Measurements from ENCODE around the gene CRABP1.
"Not testable (repeated sequence)": the region's sequence is repeated elsewhere in the genome, so short reads cannot be mapped to it uniquely, and the experiment has no call there.

The CRABP1 gene

DNA sequence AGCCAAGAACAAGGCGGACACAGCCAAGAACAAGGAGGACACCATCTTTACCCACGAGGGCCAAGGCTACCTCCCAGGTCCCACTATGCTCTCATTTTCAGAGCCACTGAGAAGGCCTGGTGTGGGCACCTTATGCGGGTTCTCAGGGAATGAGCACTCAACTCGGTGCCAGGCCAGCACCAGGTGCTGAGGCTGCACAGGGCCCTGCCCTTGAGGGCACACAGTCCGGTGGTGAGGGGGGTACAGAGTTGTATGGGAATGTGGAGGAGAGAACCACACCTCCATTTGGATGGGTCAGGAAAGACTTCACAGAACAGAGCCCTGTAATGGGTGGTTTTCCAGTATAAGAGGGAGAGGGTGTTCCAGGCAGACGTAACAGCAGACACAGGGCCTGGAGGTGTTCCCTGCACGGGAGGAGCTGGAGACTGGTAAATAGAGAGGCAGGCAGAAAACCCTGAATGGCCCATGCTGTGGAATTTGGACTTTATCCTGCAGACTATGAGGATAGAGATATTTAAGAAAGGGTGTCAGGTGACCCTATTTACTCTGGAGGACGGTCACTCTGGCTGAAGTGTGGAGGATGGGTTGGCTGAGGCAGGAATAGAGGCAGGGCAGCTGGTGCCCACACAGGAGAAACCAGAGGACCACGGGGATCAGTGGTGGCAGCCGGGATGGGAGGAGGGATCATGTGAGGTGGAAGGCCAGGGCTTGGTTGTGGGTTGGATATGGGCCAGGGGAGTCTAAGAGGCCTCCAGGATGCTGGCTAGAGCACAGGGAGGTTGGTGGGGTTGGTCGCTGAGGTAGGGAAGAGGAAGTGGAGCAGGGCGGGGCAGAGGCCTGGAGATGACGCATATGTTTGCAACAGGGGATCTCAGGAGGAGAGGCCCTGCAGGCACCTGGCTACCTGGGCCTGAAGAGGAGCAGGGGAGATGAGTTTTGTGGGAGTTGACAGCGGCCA is 34.6 kb downstream of the CRABP1 start:
- DNase-seq (ENCODE audit: low read depth in 2 of 2), result no peak

DNA sequence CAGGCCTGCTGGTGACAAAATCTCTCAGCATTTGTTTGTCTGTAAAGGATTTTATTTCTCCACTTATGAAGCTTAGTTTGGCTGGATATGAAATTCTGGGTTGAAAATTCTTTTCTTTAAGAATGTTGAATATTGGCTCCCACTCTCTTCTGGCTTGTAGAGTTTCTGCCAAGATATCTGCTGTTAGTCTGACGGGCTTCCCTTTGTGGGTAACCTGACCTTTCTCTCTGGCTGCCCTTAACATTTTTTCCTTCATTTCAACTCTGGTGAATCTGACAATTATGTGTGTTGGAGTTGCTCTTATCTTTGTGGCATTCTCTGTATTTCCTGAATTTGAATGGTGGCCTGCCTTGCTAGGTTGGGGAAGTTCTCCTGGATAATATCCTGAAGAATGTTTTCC is 40.0 kb downstream of the CRABP1 start:
- not testable (repeated sequence) for DNase-seq (ENCODE audit: low read depth in 2 of 2)

DNA sequence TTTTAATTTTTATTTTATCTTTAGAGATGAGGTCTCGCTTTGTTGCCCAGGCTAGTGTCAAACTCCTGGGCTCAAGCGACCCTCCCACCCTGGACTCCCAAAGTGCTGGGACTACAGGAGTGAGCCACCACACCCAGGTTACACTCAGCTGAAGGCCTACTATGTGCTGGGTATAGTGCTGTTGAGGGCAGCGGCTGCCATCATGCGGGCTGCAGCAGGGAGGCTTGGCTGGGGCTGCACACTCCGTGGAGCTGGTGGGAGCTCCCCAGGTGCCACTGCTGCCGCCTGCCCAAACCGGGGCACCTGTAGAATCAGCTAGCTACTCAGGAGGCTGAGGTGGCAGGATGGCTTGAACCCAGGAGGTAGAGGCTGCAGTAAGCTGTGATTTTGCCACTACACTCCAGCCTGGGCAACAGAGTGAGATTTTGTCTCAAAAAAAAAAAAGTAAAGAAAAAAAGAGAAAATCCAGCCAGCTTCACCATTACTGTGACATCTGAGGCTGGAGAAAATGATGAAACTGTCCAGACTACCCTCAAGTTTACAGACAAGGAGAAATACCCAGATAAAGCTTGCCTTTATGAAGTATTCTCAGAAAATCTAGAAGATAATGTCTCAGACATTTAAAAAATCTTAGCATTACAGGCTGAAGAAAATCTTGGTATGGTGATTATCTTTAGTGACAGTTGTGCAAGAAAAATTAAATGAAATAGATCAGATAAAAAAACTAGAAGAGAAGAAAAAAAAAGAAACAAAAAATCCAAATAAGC is 42.1 kb downstream of the CRABP1 start:
- DNase-seq (ENCODE audit: low read depth in 2 of 2), result no peak

DNA sequence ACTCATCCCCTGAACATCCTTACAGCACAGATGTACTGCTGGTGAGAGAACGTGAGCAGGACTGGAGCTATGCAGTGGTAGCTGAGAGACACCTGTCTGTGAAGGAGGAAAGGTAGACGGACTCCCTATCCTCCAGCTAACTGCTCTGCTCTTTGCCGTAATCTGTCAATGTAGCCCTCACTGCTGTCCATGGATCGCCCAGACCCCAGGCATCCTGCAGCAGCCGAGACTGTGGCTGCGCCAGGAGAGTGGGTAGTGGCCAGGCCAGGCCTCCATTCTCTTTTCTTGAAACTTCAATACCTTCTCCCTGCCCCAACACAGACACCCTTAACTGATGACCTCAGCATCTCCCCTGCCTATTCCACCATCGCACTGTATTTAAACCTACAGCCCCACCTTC is 44.5 kb downstream of the CRABP1 start:
- DNase-seq (ENCODE audit: low read depth in 2 of 2), result no peak

DNA sequence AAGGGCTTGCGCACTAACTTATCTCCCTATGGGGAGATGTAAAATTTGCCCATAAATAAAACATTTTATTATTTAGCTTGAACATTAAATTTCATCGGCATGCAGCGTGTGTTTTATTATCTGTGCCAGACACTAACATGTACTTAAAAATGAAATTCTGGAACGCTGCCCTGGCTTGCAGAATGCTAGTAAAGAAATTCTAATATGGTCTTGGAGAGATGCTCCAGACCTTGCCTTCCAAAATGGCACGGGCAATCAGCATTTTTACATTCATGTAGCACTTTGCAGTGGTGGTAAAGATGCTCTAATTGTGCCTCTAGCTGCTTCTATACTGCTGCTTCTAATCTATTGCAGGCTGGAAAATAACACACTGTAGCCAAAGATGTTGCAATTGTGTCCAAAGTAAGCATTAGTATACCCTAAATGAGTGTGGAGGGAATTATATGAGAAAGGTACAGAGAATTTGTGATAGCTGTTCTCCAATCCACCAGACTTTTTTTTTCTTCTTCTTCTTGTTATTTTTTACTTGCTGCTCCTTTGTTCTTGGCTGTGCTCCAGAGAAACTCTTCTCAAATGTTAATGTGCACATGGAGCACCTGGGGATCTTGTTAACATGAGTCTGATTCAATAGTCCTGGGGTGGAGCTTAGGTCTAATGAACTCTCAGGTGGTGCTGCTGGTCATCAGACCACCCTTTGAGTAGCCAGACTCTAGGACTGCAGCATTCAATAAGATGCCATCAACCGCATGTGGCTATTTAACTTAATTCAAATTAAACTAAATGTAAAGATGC is 47.3 kb downstream of the CRABP1 start:
- no peak for DNase-seq (ENCODE audit: low read depth in 2 of 2)

DNA sequence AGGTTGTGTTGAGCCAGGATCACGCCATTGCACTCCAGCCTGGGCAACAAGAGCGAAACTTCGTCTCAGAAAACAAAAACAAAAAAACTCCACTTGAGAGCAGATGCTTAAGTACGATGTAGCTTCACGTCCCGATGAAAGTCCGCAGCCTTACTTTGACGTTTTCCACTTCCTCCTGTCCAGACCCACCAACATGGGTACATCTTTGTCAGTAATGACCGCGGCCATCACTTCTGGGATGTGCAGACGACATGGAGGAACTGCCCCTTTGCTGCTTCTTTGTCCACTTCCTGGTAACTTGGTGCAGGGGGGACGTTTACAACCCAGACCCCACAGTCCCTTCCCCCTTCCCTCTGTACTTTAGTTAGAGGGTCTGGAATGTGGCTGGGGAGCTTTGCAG is 48.7 kb downstream of the CRABP1 start:
- no peak for DNase-seq (ENCODE audit: low read depth in 2 of 2)

DNA sequence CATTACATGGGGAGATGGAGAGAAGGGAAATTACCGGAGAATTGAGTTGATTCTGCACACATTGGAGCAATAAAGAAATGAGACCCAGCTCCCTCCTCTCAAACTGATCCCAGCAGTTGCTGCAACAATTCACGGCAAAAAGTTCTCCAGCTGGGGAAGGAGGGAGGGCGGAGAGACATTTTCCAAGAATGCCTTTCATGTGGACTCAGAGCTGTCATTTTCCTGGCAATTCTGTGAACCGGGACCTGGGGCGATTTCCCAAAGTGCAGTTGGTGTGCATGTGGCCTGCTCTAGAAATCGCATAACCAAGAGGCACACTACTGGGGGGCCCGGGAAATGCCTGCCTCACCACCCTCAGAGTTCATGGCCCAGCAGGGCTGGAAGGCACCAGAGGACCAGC is 49.2 kb downstream of the CRABP1 start:
- peak in 1 of 2 experiments; percentile 29 for DNase-seq (ENCODE audit: low read depth in 2 of 2)

DNA sequence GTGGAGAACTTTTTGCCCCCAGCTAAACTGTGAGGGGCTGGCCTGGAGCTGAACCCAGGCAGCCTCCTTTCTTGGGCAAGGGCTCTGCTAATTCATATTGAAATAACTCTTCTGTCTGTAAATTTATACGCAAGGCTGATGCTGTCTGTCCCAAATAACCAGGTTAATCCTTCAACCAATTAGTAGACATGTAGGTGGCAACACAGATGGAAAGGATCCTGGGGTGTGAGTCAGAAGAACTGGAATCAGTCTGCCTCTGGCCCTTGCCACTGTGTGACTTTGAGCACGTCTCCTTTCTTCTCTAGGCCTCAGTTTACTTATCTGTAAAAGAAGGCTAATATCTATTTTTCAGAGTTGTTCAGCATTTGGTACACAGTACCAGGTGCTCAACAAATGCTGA is 49.6 kb downstream of the CRABP1 start:
- DNase-seq (ENCODE audit: low read depth in 2 of 2), result no peak

DNA sequence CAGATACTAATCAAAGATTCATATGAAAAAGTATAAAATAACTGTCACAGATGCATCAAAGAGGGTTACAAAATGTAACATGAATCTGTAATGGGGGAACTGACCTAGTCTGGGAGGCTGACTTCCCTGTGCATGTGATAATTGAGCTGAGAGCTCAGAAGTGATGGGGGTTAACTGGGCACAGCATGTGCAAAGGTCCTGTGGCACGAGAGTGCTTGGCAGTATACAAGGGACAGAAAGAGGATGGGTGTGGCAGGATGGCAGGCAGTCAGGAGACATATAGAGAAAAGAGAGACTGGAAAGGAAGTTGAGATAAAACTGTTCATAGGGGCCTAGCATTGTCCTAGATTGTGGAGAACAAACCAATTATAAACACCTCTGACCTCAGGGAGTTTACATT is 50.1 kb downstream of the CRABP1 start:
- DNase-seq (ENCODE audit: low read depth in 2 of 2), result no peak

DNA sequence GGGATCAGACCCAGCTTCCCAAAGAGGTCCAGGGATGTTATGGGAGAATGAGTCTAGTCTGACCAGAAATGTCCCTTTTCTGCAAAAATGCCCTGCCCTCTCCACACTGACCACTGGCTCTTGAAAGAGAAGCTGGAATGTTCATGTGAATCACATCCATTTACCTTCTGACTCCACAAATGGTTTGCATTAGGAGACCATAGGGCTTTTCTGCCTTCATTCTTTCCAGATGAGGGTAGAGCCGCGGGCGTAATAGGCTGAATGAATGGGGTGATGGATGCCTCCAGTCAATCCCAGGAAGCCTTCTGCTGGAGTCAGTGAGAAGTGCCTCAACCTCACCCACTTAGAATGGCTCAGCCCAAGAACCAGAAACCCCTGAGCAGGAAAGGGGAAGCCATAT is 50.7 kb downstream of the CRABP1 start:
- DNase-seq (ENCODE audit: low read depth in 2 of 2), result peak in 1 of 2 experiments; percentile 40

DNA sequence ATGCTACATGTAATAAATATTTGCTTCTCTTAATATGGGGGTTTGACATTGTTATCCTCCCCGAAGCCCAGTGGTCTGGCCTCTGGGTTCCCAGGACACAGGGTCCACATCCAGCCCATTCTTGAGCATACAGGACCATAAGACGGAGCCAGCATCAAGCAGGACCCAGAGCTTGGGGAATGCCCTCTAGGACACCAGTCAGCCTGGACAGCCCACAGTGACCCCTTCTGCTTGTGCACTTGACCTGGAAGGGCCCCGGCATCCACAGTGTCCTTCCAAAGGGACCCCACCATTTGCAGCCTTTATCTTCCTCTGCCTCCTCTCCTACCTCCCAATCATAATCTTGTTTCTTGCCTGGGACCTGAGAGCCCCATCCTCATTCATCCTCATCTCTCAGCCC is 51.6 kb downstream of the CRABP1 start:
- DNase-seq (ENCODE audit: low read depth in 2 of 2), result no peak

DNA sequence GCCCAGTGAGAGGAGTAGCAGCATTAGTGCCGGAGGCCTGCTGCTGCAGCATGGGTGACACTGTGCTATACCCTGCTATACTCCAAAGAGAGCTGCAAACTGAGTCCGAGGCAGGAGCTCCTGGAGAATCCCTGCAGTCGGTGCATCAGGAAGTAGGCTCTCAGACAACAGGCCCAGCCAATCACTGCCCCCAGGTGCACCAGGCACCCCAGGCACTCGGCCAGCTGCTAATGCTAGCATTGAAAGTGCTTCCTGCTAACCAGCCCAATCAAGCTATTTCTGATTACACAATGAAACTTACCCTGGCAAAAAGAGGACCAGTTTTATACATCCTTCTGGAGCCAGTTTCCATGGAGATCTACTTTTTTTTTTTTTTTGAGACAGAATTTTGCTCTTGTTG is 52.3 kb downstream of the CRABP1 start:
- DNase-seq (ENCODE audit: low read depth in 2 of 2), result no peak

DNA sequence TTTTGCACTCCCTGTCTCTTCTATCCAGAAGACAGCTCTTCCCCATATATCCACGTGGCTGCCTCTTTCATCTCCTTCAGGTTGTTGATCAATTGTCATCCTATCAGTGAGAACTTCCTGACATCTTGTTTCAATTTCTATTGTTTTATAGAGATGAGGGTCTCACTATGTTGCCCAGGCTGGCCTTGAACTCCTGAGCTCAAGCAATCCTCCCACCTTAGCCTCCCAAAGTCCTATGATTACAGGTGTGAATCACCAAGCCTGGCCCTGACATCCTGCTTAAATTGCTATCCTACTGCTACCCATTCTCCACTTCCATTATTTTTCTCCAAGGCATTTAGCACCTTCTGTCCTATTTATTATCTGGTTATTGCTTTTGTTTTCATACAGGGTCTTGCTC is 53.0 kb downstream of the CRABP1 start:
- no peak for DNase-seq (ENCODE audit: low read depth in 2 of 2)

DNA sequence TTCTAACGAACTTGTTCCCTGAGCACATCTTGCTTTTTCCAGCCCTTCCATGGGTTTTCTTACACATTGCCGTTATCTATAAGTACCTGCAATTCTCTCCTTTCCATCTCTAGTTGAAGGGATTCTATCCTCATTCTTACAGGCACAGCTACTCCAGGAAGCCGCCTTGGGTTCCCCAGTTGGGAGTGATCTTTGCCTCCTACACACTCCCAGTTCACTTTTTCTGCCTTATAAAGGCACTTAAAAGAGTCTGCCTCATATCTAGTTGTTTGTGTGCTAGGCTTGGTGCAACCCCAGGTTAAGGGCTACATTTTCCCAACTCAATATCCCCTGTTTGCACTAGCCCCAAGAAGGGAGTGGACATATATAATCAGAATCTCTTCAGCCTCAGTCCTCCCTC is 53.9 kb downstream of the CRABP1 start:
- DNase-seq (ENCODE audit: low read depth in 2 of 2), result no peak

DNA sequence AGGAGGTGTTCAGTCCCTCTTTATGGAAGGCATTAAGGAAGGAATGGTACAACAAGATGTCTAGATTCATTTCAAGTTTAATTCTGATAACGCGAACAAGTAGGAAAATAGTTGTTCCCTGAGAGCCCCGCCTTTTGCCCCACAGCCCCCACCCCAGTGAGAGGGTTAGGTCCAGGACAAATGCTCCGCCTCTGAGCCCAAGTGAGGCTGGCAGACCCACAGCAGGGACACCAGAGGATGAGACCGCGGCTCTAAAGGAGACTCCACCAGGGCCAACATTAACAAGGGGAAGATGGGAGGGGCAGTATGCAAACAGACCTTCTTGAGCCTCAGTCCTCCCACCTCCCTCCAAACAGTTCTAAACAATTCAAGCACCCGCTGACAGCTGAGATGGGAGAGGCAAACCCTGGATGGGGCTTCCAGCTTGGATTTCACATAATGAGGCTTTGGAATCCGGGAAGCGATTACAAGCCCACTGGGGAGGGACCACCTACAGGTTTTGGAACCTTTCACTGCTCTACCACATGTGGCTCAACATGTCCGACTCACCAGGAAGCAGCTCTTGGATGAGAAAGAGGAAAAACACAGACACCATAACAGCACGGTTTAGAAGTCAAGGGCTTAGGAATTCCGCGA is 54.9 kb downstream of the CRABP1 start:
- DNase-seq (ENCODE audit: low read depth in 2 of 2), result no peak

DNA sequence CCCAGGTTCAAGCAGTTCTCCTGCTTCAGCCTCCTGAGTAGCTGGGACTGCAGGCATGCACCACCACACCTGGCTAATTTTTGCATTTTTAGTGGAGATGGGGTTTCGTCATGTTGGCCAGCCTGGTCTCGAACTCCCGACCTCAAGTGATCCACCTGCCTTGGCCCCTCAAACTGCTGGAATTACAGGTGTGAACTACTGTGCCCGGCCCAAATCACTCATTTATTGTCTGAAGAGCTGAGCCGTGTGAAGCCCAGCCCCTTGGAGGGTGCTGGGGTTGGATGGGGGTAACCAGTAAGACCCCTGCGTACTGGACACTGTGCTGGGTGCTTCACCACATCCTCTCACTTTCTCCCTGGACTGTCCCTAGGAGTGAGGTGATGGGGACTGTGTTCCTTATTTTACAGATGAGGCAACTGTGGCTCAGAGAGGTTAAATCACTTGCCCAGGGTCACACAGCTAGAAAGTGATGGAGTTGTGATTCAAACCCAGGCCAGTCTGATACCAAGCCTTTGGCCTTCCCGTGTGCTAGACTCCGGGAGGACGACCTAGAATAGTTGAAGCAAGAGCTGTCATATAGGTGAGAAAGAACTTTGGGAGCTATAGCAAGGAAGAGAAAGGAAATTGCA is 56.1 kb downstream of the CRABP1 start:
- no peak for DNase-seq (ENCODE audit: low read depth in 2 of 2)

DNA sequence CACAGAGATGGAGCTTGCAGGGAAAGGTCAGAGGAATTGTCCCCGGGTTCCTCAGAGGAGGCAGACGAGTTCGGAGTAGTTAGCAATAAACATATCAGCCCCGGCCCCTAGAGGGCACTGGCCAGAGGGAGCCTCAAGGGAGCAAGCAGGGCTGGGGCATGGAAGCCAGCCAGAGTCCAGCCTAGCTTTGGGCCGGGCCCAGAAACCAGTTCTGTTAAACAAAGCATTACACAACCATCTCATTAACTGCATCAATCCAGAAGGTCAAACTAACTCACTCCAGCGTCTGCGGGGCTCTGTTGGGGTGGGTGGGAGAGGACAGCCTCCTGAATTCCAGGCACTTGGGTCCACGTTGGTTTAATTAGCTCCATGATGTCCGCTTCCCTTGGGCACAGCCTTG is 56.8 kb downstream of the CRABP1 start:
- DNase-seq (ENCODE audit: low read depth in 2 of 2), result no peak

DNA sequence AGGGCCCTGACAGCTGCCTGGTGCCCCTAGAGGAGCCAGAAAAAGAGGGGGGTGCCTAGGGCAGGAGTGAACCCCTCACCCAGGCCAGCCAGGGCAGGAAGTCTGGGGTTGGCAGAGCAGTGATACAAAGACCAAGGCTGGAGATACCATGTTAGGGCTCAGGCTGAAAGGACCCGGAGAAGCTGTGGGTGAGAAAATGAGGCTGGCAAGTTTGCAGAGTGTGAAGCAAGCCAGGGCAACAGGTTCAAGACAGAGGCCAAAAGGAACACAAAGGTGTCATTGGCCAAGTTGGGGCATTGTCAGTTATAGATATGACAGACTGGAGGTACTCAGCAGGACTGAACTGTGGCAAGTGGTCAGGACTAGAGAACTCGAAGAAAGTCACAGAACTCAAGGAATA is 57.2 kb downstream of the CRABP1 start:
- DNase-seq (ENCODE audit: low read depth in 2 of 2), result no peak
